ENCODE results near the gene TDRD10.

TDRD10 gene

DNA sequence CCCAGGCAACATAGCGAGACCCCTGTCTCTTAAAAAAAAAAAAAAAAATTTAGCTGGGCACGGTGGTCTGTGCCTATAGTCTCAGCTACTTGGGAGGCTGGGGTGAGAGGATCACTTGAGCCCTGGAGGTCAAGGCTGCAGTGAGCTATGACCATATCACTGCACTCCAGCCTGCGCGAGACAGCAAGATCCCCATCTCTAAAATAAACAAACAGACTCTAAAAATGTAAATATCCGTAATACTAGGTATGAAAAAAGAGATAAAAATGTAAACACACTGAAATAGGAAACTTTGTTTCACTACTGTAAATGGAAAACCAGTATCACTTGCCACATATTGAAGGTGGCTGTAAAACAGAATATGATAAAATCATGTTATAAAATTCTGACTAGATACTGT, 88.7 kb downstream of the TDRD10 start:
- ATAC-seq = no peak
- Mint-ChIP-seq H3K27me3 (no peaks in the 10 kb centered on the region), H3K27ac (no peak overlapping the region), H3K4me1 (peaks cover 10% of the 10 kb centered on the region), H3K4me3 (no peak overlapping the region), H3K9me3 (no peaks in the 10 kb centered on the region)
- no peak for DNase-seq

DNA sequence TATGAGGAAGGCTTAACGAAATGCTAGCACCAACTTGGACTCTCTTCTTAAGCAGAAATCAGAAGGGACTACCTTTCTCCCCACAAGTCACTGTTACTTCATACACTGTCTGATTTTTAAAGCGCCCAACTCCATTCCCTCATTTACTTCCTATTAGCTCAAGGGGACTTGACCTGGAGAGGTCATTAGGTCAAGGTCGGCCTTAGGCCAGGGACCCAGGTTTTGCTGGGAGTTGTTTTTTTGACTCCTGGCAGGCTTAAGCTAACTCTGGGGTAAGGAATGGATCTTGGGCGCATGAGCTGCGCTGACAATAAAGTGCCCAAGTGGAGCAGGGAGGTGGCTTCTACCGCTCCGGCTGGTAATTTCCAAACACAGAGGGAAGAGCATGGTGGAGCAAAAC, 89.2 kb downstream of the TDRD10 start:
- no peak for DNase-seq
- peaks cover 10% of the 10 kb centered on the region for H3K4me1 Mint-ChIP-seq
- no peaks in the 10 kb centered on the region for H3K9me3 Mint-ChIP-seq
- H3K27me3 Mint-ChIP-seq = no peaks in the 10 kb centered on the region
- H3K27ac Mint-ChIP-seq = peak overlapping the region in 1 of 2 donors; percentile 20
- no peak for ATAC-seq
- H3K4me3 Mint-ChIP-seq = no peak overlapping the region

DNA sequence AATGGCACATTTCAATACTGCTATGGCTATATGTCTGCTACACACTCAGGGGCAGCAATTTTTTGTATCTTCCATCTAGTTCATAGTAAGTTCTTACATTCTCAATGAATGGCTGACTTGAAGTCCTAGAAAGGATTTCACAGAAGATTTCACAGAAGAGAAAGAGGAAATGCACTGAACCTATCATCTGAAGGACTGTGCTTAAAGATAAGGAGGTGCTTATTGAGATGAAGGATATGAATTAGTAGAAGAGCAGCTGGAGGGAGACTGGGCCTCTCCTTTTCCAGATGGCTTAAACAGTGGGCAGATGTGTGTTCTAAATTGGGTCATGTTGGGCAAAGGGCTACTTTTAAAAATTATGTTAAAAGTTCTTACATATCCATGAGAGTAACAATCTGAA, 91.4 kb downstream of the TDRD10 start:
- Mint-ChIP-seq H3K4me1 (peaks cover 10% of the 10 kb centered on the region), H3K27me3 (no peaks in the 10 kb centered on the region), H3K4me3 (no peak overlapping the region), H3K27ac (no peak overlapping the region), H3K9me3 (no peaks in the 10 kb centered on the region)
- DNase-seq = no peak
- no peak for ATAC-seq

DNA sequence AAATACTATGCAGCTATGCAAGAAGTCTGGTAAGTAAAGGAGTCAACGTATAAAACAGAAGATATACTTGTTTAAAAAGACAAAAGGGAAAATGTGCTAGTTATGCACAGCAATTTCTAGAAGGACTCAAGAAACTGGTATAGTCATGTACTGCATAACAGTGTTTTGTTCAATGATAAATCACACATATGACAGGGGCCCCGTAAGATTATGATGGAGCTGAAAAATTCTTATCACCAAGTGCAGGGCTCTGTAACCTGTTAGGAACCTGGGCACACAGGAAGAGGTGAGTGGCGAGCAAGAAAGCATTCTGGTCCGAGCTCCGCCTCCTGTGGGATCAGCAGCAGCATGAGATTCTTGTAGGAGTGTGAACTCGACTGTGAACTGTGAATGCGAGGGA, 92.8 kb downstream of the TDRD10 start:
- H3K27me3 Mint-ChIP-seq = no peaks in the 10 kb centered on the region
- no peak overlapping the region for H3K4me3 Mint-ChIP-seq
- no peaks in the 10 kb centered on the region for H3K9me3 Mint-ChIP-seq
- no peak for DNase-seq
- peaks cover 18% of the 10 kb centered on the region for H3K4me1 Mint-ChIP-seq
- ATAC-seq = no peak
- H3K27ac Mint-ChIP-seq = no peak overlapping the region

DNA sequence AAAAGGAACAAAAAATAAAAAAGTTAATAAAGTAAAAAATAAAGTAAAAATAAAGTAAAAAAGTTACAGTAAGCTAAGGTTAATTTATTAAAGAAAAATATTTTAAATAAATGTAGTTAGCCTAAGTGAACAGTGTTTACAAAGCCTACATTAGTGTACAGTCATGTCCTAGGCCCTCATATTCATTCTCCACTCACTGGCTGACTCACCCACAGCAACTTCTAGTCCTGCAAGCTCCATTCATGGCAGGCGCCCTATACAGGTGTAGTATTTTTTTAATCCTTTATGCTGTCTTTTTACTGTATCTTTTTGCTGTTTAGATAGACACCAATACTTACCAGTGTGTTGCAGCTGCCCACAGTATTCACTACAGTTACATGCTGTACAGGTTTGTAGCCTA, 93.6 kb downstream of the TDRD10 start:
- peaks cover 26% of the 10 kb centered on the region for H3K4me1 Mint-ChIP-seq
- H3K9me3 Mint-ChIP-seq = no peaks in the 10 kb centered on the region
- no peak overlapping the region for H3K4me3 Mint-ChIP-seq
- ATAC-seq (no peak), DNase-seq (no peak)
- no peaks in the 10 kb centered on the region for H3K27me3 Mint-ChIP-seq
- no peak overlapping the region for H3K27ac Mint-ChIP-seq

All from stimulated activated naive CD8-positive, alpha-beta T cell treated with anti-CD3 and anti-CD28 coated beads, Interleukin-15, amount 100 ng/mL, for 72 hours (primary cell).